Hepatocyte (in vitro differentiated cells): ENCODE data around the gene ZSWIM3.

ENCODE experiments used
- CTCF ChIP-seq: fragments of 200-600 bp; sonication (generic); IDR thresholded peaks from 2 replicates; pipeline ENCODE4 v1.5.1; 2016; ENCODE audit warnings: antibody characterized with exemption, mild to moderate bottlenecking; ENCODE audit not compliant: poor library complexity
- EZH2 ChIP-seq: fragments of 200-600 bp; sonication (generic); IDR thresholded peaks from 2 replicates; pipeline ENCODE4 v1.6.1; 2016; ENCODE audit warnings: antibody characterized with exemption, mild to moderate bottlenecking, borderline replicate concordance
- EZH2phosphoT487 ChIP-seq: fragments of 200-600 bp; sonication (generic); IDR thresholded peaks from one replicate; pipeline ENCODE4 v1.6.1; 2018; ENCODE audit warnings: antibody characterized with exemption, mild to moderate bottlenecking, low read depth, moderate library complexity; ENCODE audit not compliant: unreplicated experiment, severe bottlenecking

- TF ChIP-seq CTCF (no peak), EZH2 (no peak), EZH2phosphoT487 (no peak)
These were observed 6.5 kb upstream of the ZSWIM3 start for GRCh38 chr20:45850926-45851325.
